HepG2 (cell line): ENCODE data around the gene CAMK1. TPM values are rescaled to one million over a fixed set of nuclear protein-coding genes. Genes with fewer than 3 reads are reported as not detected.

Experiments
- ATAC-seq: fragments of 200-7000 bp; cut with Tn5 transposase; 3 replicates; pipeline ENCODE4 v1.9.1; 2020; ENCODE audit warnings: mild to moderate bottlenecking, moderate library complexity
- BruUV-seq: library from RNA; stranded (reverse); fragments of 400-500 nt; replicated peaks from 2 replicates; lab custom pipeline; 2021; lab: Mats Ljungman, UMichigan
- CTCF ChIA-PET: fragments of 300-600 bp; formaldehyde crosslinking; extraction: SDS; loops from one replicate; lab custom pipeline; 2021; ENCODE audit warnings: low total read pairs, inconsistent platforms, low intra/inter-chr PET ratio; lab: Yijun Ruan, JAX
- POLR2A ChIA-PET: fragments of 350-600 bp; sonication (Branson Sonifier 250); formaldehyde crosslinking; loops from one replicate; lab custom pipeline; 2020; ENCODE audit warnings: antibody characterized with exemption, inconsistent platforms; lab: Yijun Ruan, JAX
- DNase-seq: peaks from one replicate; pipeline ENCODE4 v3.0.0-alpha.2; 2015; ENCODE audit warnings: low spot score
- FAIRE-seq: peaks from 3 replicates; lab custom pipeline; 2011; peaks lifted over from hg19 to GRCh38; lab: Jason Lieb, UNC
- H2AFZ ChIP-seq: one replicate; pipeline ENCODE4 v1.6.1; 2011; ENCODE audit warnings: low read length, inconsistent platforms
- H3K27ac ChIP-seq: fragments of 300-600 bp; 3 replicates; pipeline ENCODE4 v1.8.0; 2011; ENCODE audit warnings: mixed run types, mild to moderate bottlenecking, mixed read lengths, low read length, inconsistent platforms; ENCODE audit not compliant: insufficient read depth; ENCODE audit errors: extremely low read length
- H3K27me3 ChIP-seq, 2 experiments: fragments of 200-600 bp in 1 of 2; 2 replicates in 1 of 2; 3 replicates in 1 of 2; pipeline versions ENCODE4 v1.6.0 to v1.8.0; 2011; ENCODE audit warnings: low read length in 2 of 2, mild to moderate bottlenecking in 2 of 2, moderate library complexity in 2 of 2, inconsistent platforms in 1 of 2; ENCODE audit not compliant: insufficient read depth in 2 of 2, control insufficient read depth in 1 of 2
- H3K36me3 ChIP-seq, 2 experiments: fragments of 200-600 bp in 1 of 2; replicated peaks in 1 of 2; 2 replicates in 1 of 2; 3 replicates in 1 of 2; pipeline versions ENCODE4 v1.5.1 to v1.8.0; 2011; ENCODE audit warnings: low read length in 2 of 2, inconsistent platforms in 1 of 2; ENCODE audit not compliant: insufficient read depth in 2 of 2, control insufficient read depth in 1 of 2
- H3K4me1 ChIP-seq: 2 replicates; pipeline ENCODE4 v1.5.1; 2012; ENCODE audit warnings: low read length, inconsistent platforms; ENCODE audit not compliant: insufficient read depth
- H3K4me2 ChIP-seq: 2 replicates; pipeline ENCODE4 v1.6.0; 2011; ENCODE audit warnings: low read depth, low read length, inconsistent platforms
- H3K4me3 ChIP-seq, 3 experiments: fragments of 200-600 bp in 1 of 3; sonication (generic), shearing (Covaris generic) in 1 of 3; replicated peaks in 1 of 3; 2 replicates each; pipeline ENCODE4 v1.5.1; 2011 to 2016; ENCODE audit warnings: low read length in 3 of 3, inconsistent platforms in 2 of 3, low read depth in 2 of 3, mild to moderate bottlenecking in 2 of 3, control low read depth in 1 of 3, mixed read lengths in 1 of 3; ENCODE audit not compliant: insufficient read depth in 1 of 3
- H3K79me2 ChIP-seq: one replicate; pipeline ENCODE4 v1.6.1; 2011; ENCODE audit warnings: low read length, inconsistent platforms; ENCODE audit not compliant: insufficient read depth
- H3K9ac ChIP-seq: 2 replicates; pipeline ENCODE4 v1.6.0; 2011; ENCODE audit warnings: mild to moderate bottlenecking, low read depth, low read length, inconsistent platforms; ENCODE audit not compliant: insufficient read depth
- H3K9me3 ChIP-seq: 2 replicates; pipeline ENCODE4 v1.5.1; 2012; ENCODE audit warnings: mild to moderate bottlenecking, low read length
- H4K20me1 ChIP-seq: 2 replicates; pipeline ENCODE4 v1.6.0; 2011; ENCODE audit warnings: inconsistent platforms, mild to moderate bottlenecking, low read length, moderate library complexity; ENCODE audit not compliant: insufficient read depth
- ATF7 ChIP-seq, 2 experiments: fragments of 450-650 bp in 1 of 2; sonication (generic) in 1 of 2; formaldehyde crosslinking in 1 of 2; IDR thresholded peaks; 2 replicates each; pipeline versions ENCODE4 v1.4.0 to v1.6.1; 2016 to 2020; ENCODE audit warnings: antibody characterized with exemption in 1 of 2, mild to moderate bottlenecking in 1 of 2, missing genetic modification reagents in 1 of 2
- GABPA ChIP-seq, 2 experiments: IDR thresholded peaks; 2 replicates each; pipeline ENCODE4 v1.6.1; 2011 to 2016; ENCODE audit warnings: low read depth in 2 of 2, low read length in 1 of 2, missing biosample characterization in 1 of 2, missing genetic modification characterization in 1 of 2
- GATAD2A ChIP-seq: IDR thresholded peaks from 2 replicates; pipeline ENCODE4 v1.6.1; 2016
- MBD4 ChIP-seq: IDR thresholded peaks from 2 replicates; pipeline ENCODE4 v1.6.1; 2012; ENCODE audit warnings: low read length, inconsistent platforms, borderline replicate concordance
- SMARCE1 ChIP-seq: fragments of 450-650 bp; IDR thresholded peaks from 2 replicates; pipeline ENCODE4 v1.6.1; 2017; ENCODE audit warnings: borderline replicate concordance
- TGIF2 ChIP-seq: IDR thresholded peaks from 2 replicates; pipeline ENCODE4 v1.6.1; 2016; ENCODE audit warnings: control low read depth, missing compliant biosample characterization
- ZNF180 ChIP-seq: sonication (generic); formaldehyde crosslinking; IDR thresholded peaks from 2 replicates; pipeline ENCODE4 v1.4.0; 2020; ENCODE audit warnings: low read depth, missing genetic modification reagents, borderline replicate concordance
- ZNF256 ChIP-seq: sonication (generic); formaldehyde crosslinking; conservative IDR thresholded peaks from 2 replicates; pipeline ENCODE4 v1.4.0; 2020; ENCODE audit warnings: missing genetic modification reagents
- ZNF34 ChIP-seq: sonication (generic); formaldehyde crosslinking; IDR thresholded peaks from 2 replicates; pipeline ENCODE4 v1.4.0; 2020; ENCODE audit warnings: mild to moderate bottlenecking, missing genetic modification reagents, borderline replicate concordance
- ZNF44 ChIP-seq: sonication (generic); formaldehyde crosslinking; IDR thresholded peaks from 2 replicates; pipeline ENCODE4 v1.5.1; 2020; ENCODE audit warnings: mild to moderate bottlenecking, missing genetic modification reagents
- ZNF543 ChIP-seq: sonication (generic); formaldehyde crosslinking; IDR thresholded peaks from 2 replicates; pipeline ENCODE4 v1.4.0; 2020; ENCODE audit warnings: mild to moderate bottlenecking, missing genetic modification reagents
- ZNF615 ChIP-seq: sonication (generic); formaldehyde crosslinking; IDR thresholded peaks from 2 replicates; pipeline ENCODE4 v1.5.0; 2020; ENCODE audit warnings: mild to moderate bottlenecking, missing genetic modification reagents, borderline replicate concordance
- ZSCAN29 ChIP-seq: sonication (generic); formaldehyde crosslinking; conservative IDR thresholded peaks from 2 replicates; pipeline ENCODE4 v1.4.0; 2020; ENCODE audit warnings: mild to moderate bottlenecking, missing genetic modification reagents
- WGBS: methylation state at CpG from one replicate; pipeline ENCODE4 v1.1.6; 2017; ENCODE audit warnings: low lambda C conversion rate; 5-methylcytosine and 5-hydroxymethylcytosine counted together
- in situ Hi-C: cut with HindIII; loops from 2 replicates; pipeline ENCODE4 v1.10.0; 2017; ENCODE audit warnings: low pct_unique_long_range_greater_than_20kb; ENCODE audit not compliant: extremely low pct_ligation_motif_present
- intact Hi-C: fragments of 100-400 bp; cut with micrococcal nuclease; formaldehyde crosslinking; loops from one replicate; pipeline ENCODE4 v1.10.0; 2022; ENCODE audit not compliant: unreplicated experiment
- polyA plus RNA-seq, 8 experiments: library from polyadenylated mRNA; depleted of rRNA in 3 of 8; stranded (reverse) in 7 of 8; unstranded in 1 of 8; fragments of >200 nt; fragmentation: Illumina TruSeq in 4 of 8; extraction: Trizol in 4 of 8; gene quantifications; 2 replicates each; pipeline versions ENCODE4 v1.2.1 to v1.2.3, GENCODE V29; 2011 to 2016; ENCODE audit warnings: low read depth in 4 of 8, missing spikeins in 1 of 8, mixed read lengths in 1 of 8; ENCODE audit not compliant: insufficient read depth in 1 of 8
- total RNA-seq, 5 experiments: library from RNA; depleted of rRNA; stranded (reverse); fragments of >200 nt; fragmentation: Illumina TruSeq; extraction: Trizol; gene quantifications; 2 replicates each; pipeline ENCODE4 v1.2.3, GENCODE V29; 2016; ENCODE audit warnings: low read depth in 1 of 5

Gene CAMK1
- total and polyA plus RNA-seq, 2 of the 13 experiments (the other 11 are each of a cell fraction or from before 2014, with no cell fraction given): 26.4 to 53.3 TPM

DNA sequence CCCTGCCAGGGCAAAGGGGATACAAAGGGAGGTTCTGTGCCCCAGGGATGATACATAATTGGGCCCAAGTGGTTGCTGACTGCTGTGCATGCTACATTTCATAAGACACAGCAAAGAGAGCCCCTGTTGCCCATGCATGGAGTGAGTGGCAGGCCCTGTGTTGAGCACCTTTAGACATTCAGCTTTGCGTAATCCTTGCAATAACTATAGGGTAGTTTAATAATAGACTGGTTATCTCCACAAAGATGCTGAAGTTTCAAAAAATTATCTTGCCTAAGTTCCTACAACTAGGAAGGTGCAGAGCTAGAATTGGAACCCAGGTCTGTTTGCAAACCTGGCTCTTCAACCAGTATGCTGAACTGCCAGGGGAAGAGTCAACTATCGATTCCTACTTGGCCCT, 21.7 kb downstream of the CAMK1 start:
- Histone ChIP-seq H3K9me3 (no peaks in the 10 kb centered on the region), H3K4me3 (no peak overlapping the region), H3K9ac (no peak overlapping the region), H4K20me1 (no peaks in the 10 kb centered on the region), H3K79me2 (peaks cover 13% of the 10 kb centered on the region), H3K4me1 (peaks cover 19% of the 10 kb centered on the region), H2AFZ (no peak overlapping the region), H3K36me3 (peaks cover 32 to 55% of the 10 kb centered on the region in 2 experiments), H3K4me2 (no peak overlapping the region), H3K27ac (no peak overlapping the region), H3K27me3 (no peaks in the 10 kb centered on the region)
- TF ChIP-seq ZNF256 (CRISPR knock-in tag) (no peak), TGIF2 (CRISPR knock-in tag) (no peak), ZNF44 (CRISPR knock-in tag) (no peak), ATF7 (IDR thresholded peaks at IDR 0.05) (no peak), ATF7 (CRISPR knock-in tag; IDR thresholded peaks at IDR 0.05) (no peak), GATAD2A (CRISPR knock-in tag) (no peak), ZSCAN29 (CRISPR knock-in tag) (no peak), ZNF543 (CRISPR knock-in tag) (no peak), MBD4 (no peak), ZNF34 (CRISPR knock-in tag) (no peak), SMARCE1 (no peak), ZNF615 (CRISPR knock-in tag) (no peak), ZNF180 (CRISPR knock-in tag) (no peak), GABPA (IDR thresholded peaks at IDR 0.05; ENCODE audit: low read depth, low read length) (no peak), GABPA (CRISPR knock-in tag; IDR thresholded peaks at IDR 0.05; ENCODE audit: low read depth) (no peak)
- WGBS: 100% methylated on average over 2 of the region's 2 CpGs
- in situ Hi-C loops (no loop called here), intact Hi-C loops (no loop called here)
- ChIA-PET CTCF (no interaction called here), POLR2A (interaction anchor here (3.8 to 4.0 kb wide), 2 partner anchors 16 to 21 kb away, joined by 40 to 50 read pairs; partner anchors contain the start of genes BRPF1 and CAMK1)
- no peak for FAIRE-seq
- no peak for DNase-seq
- no peak for ATAC-seq
- no TSS peak for BruUV-seq
